Trophoblast cell (in vitro differentiated cells and primary cell): Measurements from ENCODE around the gene ISCU.
A peak's percentile ranks its signal among the peaks of the same experiment; 100 is the strongest.

Experiments used
- DNase-seq, 2 donors: peaks; one replicate each; pipeline ENCODE4 v3.0.0-alpha.2; 2016
- H2AFZ ChIP-seq: 2 replicates; pipeline ENCODE4 v1.6.1; 2013; ENCODE audit warnings: low read length, moderate library complexity, mild to moderate bottlenecking; ENCODE audit not compliant: insufficient read depth, poor library complexity
- H2AK5ac ChIP-seq: 2 replicates; pipeline ENCODE4 v1.6.1; 2013; ENCODE audit warnings: mild to moderate bottlenecking, low read length
- H2BK120ac ChIP-seq: 2 replicates; pipeline ENCODE4 v1.6.1; 2013; ENCODE audit warnings: low read length, mild to moderate bottlenecking, moderate library complexity; ENCODE audit not compliant: insufficient read depth, poor library complexity
- H2BK12ac ChIP-seq: 2 replicates; pipeline ENCODE4 v1.6.1; 2013; ENCODE audit warnings: mild to moderate bottlenecking, low read length, moderate library complexity
- H2BK5ac ChIP-seq: 2 replicates; pipeline ENCODE4 v1.6.1; 2013; ENCODE audit warnings: low read length, low read depth, moderate library complexity, mild to moderate bottlenecking; ENCODE audit not compliant: poor library complexity
- H3K14ac ChIP-seq: 2 replicates; pipeline ENCODE4 v1.6.1; 2013; ENCODE audit warnings: mild to moderate bottlenecking, low read length
- H3K18ac ChIP-seq: 2 replicates; pipeline ENCODE4 v1.6.1; 2013; ENCODE audit warnings: mild to moderate bottlenecking, low read length
- H3K23ac ChIP-seq: 2 replicates; pipeline ENCODE4 v1.6.1; 2013; ENCODE audit warnings: low read length
- H3K27ac ChIP-seq: 2 replicates; pipeline ENCODE4 v1.5.1; 2013; ENCODE audit warnings: low read depth, mild to moderate bottlenecking, inconsistent platforms, low read length, moderate library complexity
- H3K27me3 ChIP-seq: 2 replicates; pipeline ENCODE4 v1.6.1; 2013; ENCODE audit warnings: inconsistent platforms, mild to moderate bottlenecking, low read length, moderate library complexity; ENCODE audit not compliant: insufficient read depth
- H3K36me3 ChIP-seq, 2 experiments: 1 replicate in 1 of 2; 2 replicates in 1 of 2; pipeline ENCODE4 v1.6.1; 2013; ENCODE audit warnings: low read length in 2 of 2, mild to moderate bottlenecking in 2 of 2, moderate library complexity in 1 of 2; ENCODE audit not compliant: insufficient read depth in 2 of 2, control insufficient read depth in 1 of 2
- H3K4ac ChIP-seq: 2 replicates; pipeline ENCODE4 v1.6.1; 2013; ENCODE audit warnings: low read depth, mild to moderate bottlenecking, low read length, moderate library complexity
- H3K4me1 ChIP-seq, 2 experiments: 1 replicate in 1 of 2; 2 replicates in 1 of 2; pipeline ENCODE4 v1.6.1; 2013; ENCODE audit warnings: low read length in 2 of 2, mild to moderate bottlenecking in 2 of 2, moderate library complexity in 1 of 2; ENCODE audit not compliant: insufficient read depth in 2 of 2, control insufficient read depth in 1 of 2
- H3K4me2 ChIP-seq: 2 replicates; pipeline ENCODE4 v1.6.1; 2013; ENCODE audit warnings: inconsistent platforms, mild to moderate bottlenecking, low read length, moderate library complexity
- H3K4me3 ChIP-seq: 2 replicates; pipeline ENCODE4 v1.5.1; 2013; ENCODE audit warnings: mild to moderate bottlenecking, low read depth, low read length, inconsistent platforms
- H3K79me1 ChIP-seq: one replicate; pipeline ENCODE4 v1.6.1; 2013; ENCODE audit warnings: low read length
- H3K79me2 ChIP-seq: 2 replicates; pipeline ENCODE4 v1.6.1; 2013; ENCODE audit warnings: low read length, mild to moderate bottlenecking; ENCODE audit not compliant: control insufficient read depth, insufficient read depth, poor library complexity
- H3K9ac ChIP-seq: 2 replicates; pipeline ENCODE4 v1.6.1; 2013; ENCODE audit warnings: mild to moderate bottlenecking, low read length
- H3K9me3 ChIP-seq: 2 replicates; pipeline ENCODE4 v1.6.1; 2013; ENCODE audit warnings: low read depth, mild to moderate bottlenecking, control low read depth, inconsistent platforms, low read length; ENCODE audit not compliant: insufficient read depth
- H4K12ac ChIP-seq: 2 replicates; pipeline ENCODE4 v1.6.1; 2013; ENCODE audit warnings: low read depth, mild to moderate bottlenecking, low read length, moderate library complexity
- H4K8ac ChIP-seq: 2 replicates; pipeline ENCODE4 v1.6.1; 2013; ENCODE audit warnings: low read depth, mild to moderate bottlenecking, low read length, moderate library complexity
- H4K91ac ChIP-seq: one replicate; pipeline ENCODE4 v1.6.1; 2013; ENCODE audit warnings: low read depth, mild to moderate bottlenecking, low read length, moderate library complexity
- WGBS: extraction: QIAGEN DNeasy Blood & Tissue Kit; methylation state at CpG from one replicate; pipeline ENCODE4 v1.1.7; 2013; ENCODE audit warnings: missing lambda C conversion rate; ENCODE audit not compliant: insufficient read length, insufficient coverage; ENCODE audit errors: extremely low coverage; 5-methylcytosine and 5-hydroxymethylcytosine counted together

Gene ISCU

DNA sequence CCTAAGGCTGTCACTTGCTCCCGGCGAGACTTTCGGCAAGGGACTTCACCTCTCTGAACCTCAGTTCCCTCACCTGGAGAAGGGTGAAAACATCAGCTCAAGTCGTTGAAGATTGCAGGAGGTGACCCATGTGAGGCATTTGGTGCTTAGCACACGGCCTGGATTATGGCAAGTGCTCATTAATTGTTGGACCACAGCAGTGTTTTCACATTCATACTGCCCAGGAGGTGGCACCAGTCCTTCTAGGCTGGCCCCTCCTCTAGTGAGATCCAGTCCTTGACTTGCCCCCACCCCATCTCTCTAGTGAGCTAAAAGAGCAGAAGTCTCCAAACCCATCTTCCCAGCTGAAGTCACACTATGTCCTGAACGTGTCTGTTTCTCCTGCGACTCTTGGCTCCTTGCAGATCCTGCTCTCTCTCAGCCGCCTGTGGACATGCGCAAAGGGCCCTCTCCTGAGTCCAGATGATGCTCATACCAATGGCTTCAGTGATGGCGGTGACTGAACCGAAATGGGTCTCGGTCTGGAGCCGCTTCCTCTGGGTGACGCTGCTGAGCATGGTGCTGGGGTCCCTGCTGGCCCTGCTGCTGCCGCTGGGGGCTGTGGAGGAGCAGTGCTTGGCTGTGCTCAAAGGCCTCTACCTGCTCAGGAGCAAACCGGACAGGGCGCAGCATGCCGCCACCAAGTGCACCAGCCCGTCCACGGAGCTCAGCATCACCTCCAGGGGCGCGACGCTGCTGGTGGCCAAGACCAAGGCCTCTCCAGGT lies 45.7 kb upstream of the ISCU start:
- peaks cover 34 to 40% of the 10 kb centered on the region in 2 experiments for H3K36me3 ChIP-seq
- H3K4me2 ChIP-seq: no peak overlapping the region
- peaks cover 8 to 9% of the 10 kb centered on the region in 2 experiments for H3K4me1 ChIP-seq
- H3K4ac ChIP-seq: no peak overlapping the region
- H2BK120ac ChIP-seq: no peak overlapping the region
- H3K18ac ChIP-seq: no peak overlapping the region
- H3K9me3 ChIP-seq: no peaks in the 10 kb centered on the region
- no peak for DNase-seq
- H3K9ac ChIP-seq: no peak overlapping the region
- peaks cover 5% of the 10 kb centered on the region for H3K79me2 ChIP-seq
- no peak overlapping the region for H2BK12ac ChIP-seq
- no peak overlapping the region for H3K4me3 ChIP-seq
- H3K14ac ChIP-seq: no peak overlapping the region
- H4K12ac ChIP-seq: no peak overlapping the region
- H2BK5ac ChIP-seq: no peak overlapping the region
- H3K79me1 ChIP-seq: peaks cover 5% of the 10 kb centered on the region
- no peaks in the 10 kb centered on the region for H3K27me3 ChIP-seq
- H2AK5ac ChIP-seq: no peak overlapping the region
- H3K23ac ChIP-seq: no peak overlapping the region
- no CpG with 5 or more reads among the region's 23 CpGs for WGBS
- no peak overlapping the region for H4K91ac ChIP-seq
- H3K27ac ChIP-seq: no peak overlapping the region
- H4K8ac ChIP-seq: no peak overlapping the region
- no peak overlapping the region for H2AFZ ChIP-seq

DNA sequence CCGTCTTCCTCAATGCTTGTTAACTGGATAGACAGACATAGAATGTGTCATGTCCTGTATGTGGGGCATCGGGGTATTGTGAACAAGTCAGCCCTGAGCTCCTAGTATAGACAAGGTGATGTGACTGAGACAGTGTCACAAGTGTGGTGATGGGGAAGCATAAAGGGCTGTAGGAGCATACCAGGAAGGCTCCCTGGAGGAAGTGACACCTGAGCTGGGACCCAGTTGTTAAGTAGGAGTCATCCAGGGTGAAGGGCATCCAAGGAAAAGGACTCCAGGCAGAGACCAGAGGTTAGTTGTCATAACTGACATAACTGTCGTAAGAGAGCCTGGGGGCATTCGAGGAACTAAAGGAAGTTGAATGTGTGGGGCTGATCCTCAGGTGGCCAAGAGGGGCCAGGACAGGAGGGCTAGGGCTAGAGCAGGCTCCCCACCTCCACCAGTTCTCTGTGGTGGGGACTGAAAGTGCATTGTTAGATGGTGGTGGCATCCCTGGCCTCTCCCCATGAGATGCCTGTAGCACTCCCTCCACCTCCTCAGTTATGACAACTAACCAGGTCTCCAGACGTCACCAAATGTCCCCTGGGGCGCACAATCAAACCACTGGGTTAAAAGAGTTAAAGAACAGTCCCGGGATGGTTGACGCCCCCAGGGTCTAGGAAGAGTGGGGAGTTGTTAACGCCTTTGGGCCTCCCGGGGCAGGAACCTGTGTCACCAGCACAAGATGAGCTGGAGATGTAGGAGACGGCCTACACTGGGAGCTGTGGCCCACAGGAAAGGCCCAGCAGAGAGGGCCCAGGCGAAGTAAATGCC lies 44.9 kb upstream of the ISCU start:
- Histone ChIP-seq H3K9me3 (no peaks in the 10 kb centered on the region), H4K8ac (no peak overlapping the region), H2AFZ (no peak overlapping the region), H3K79me2 (peaks cover 5% of the 10 kb centered on the region), H4K12ac (no peak overlapping the region), H3K4ac (no peak overlapping the region), H2BK12ac (no peak overlapping the region), H3K4me3 (no peak overlapping the region), H3K23ac (no peak overlapping the region), H3K9ac (no peak overlapping the region), H3K4me2 (no peak overlapping the region), H2BK120ac (no peak overlapping the region), H3K36me3 (peaks cover 34 to 42% of the 10 kb centered on the region in 2 experiments), H4K91ac (no peak overlapping the region), H2BK5ac (no peak overlapping the region), H3K14ac (no peak overlapping the region), H3K27ac (no peak overlapping the region), H2AK5ac (no peak overlapping the region), H3K27me3 (no peaks in the 10 kb centered on the region), H3K18ac (no peak overlapping the region), H3K4me1 (peaks cover 8 to 9% of the 10 kb centered on the region in 2 experiments), H3K79me1 (peaks cover 5% of the 10 kb centered on the region)
- peak in 1 of 2 donors; percentile 14 for DNase-seq
- WGBS: no CpG with 5 or more reads among the region's 12 CpGs

DNA sequence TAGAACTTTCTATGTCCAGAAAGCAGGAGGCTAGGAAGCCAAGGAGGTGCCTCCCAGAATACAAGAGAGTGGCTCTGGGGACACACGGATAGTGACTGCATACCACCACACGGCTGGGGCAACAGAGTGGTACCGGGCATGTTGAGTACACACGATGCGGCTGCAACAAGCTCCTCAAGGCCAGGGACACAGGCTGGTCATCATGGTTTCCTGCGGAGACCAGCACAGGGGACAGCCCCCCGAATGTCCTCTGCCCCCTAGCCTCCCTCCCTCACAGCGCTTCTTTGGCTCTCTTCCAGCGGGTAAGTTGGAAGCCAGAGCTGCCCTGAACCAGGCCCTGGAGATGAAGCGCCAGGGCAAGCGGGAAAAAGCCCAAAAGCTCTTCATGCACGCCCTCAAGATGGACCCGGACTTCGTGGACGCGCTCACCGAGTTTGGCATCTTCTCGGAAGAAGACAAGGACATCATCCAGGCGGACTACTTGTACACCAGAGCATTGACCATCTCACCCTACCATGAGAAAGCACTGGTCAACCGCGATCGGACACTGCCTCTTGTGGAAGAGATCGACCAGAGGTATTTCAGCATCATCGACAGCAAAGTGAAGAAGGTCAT lies 44.2 kb upstream of the ISCU start:
- peaks cover 5% of the 10 kb centered on the region for H3K79me1 ChIP-seq
- DNase-seq: no peak
- no peak overlapping the region for H2BK120ac ChIP-seq
- no peak overlapping the region for H2BK12ac ChIP-seq
- no peak overlapping the region for H2BK5ac ChIP-seq
- no peak overlapping the region for H2AFZ ChIP-seq
- no peak overlapping the region for H3K4me3 ChIP-seq
- H4K12ac ChIP-seq: no peak overlapping the region
- peaks cover 5% of the 10 kb centered on the region for H3K79me2 ChIP-seq
- no peak overlapping the region for H3K23ac ChIP-seq
- no peak overlapping the region for H3K14ac ChIP-seq
- peaks cover 8 to 9% of the 10 kb centered on the region in 2 experiments for H3K4me1 ChIP-seq
- H2AK5ac ChIP-seq: no peak overlapping the region
- no peak overlapping the region for H3K27ac ChIP-seq
- WGBS: no CpG with 5 or more reads among the region's 24 CpGs
- no peak overlapping the region for H3K4ac ChIP-seq
- no peak overlapping the region for H4K91ac ChIP-seq
- H3K27me3 ChIP-seq: no peaks in the 10 kb centered on the region
- H3K9me3 ChIP-seq: no peaks in the 10 kb centered on the region
- no peak overlapping the region for H3K18ac ChIP-seq
- peaks cover 38 to 47% of the 10 kb centered on the region in 2 experiments for H3K36me3 ChIP-seq
- no peak overlapping the region for H3K4me2 ChIP-seq
- H4K8ac ChIP-seq: no peak overlapping the region
- peak overlapping the region; percentile 39 for H3K9ac ChIP-seq

DNA sequence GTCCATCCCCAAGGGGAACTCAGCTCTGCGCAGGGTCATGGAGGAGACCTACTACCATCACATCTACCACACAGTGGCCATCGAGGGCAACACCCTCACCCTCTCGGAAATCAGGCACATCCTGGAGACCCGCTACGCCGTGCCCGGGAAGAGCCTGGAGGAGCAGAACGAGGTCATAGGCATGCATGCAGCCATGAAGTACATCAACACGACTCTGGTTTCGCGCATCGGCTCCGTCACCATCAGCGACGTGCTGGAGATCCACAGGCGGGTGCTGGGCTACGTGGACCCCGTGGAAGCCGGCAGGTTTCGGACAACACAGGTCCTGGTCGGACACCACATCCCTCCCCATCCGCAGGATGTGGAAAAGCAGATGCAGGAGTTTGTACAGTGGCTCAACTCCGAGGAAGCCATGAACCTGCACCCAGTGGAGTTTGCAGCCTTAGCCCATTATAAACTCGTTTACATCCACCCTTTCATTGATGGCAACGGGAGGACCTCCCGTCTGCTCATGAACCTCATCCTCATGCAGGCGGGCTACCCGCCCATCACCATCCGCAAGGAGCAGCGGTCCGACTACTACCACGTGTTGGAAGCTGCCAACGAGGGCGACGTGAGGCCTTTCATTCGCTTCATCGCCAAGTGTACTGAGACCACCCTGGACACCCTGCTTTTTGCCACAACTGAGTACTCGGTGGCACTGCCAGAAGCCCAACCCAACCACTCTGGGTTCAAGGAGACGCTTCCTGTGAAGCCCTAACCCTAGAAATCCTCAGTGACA lies 43.5 kb upstream of the ISCU start:
- H3K4me3 ChIP-seq: peak overlapping the region; percentile 42
- no peak overlapping the region for H4K91ac ChIP-seq
- no peak overlapping the region for H2BK5ac ChIP-seq
- no peak overlapping the region for H2BK120ac ChIP-seq
- no peak overlapping the region for H2AK5ac ChIP-seq
- H3K4me2 ChIP-seq: no peak overlapping the region
- peaks cover 44 to 53% of the 10 kb centered on the region in 2 experiments for H3K36me3 ChIP-seq
- H3K4me1 ChIP-seq: peaks cover 8 to 9% of the 10 kb centered on the region in 2 experiments
- no peak overlapping the region for H4K8ac ChIP-seq
- no peak overlapping the region for H2BK12ac ChIP-seq
- no peak overlapping the region for H3K4ac ChIP-seq
- no peak overlapping the region for H4K12ac ChIP-seq
- no peak for DNase-seq
- no peak overlapping the region for H3K23ac ChIP-seq
- no peak overlapping the region for H3K18ac ChIP-seq
- H3K9me3 ChIP-seq: no peaks in the 10 kb centered on the region
- H3K9ac ChIP-seq: peak overlapping the region; percentile 39
- H3K79me1 ChIP-seq: peaks cover 5% of the 10 kb centered on the region
- no peak overlapping the region for H3K14ac ChIP-seq
- peaks cover 5% of the 10 kb centered on the region for H3K79me2 ChIP-seq
- no peak overlapping the region for H3K27ac ChIP-seq
- no peak overlapping the region for H2AFZ ChIP-seq
- no CpG with 5 or more reads among the region's 39 CpGs for WGBS
- H3K27me3 ChIP-seq: no peaks in the 10 kb centered on the region
